Measurements from ENCODE around the gene LRSAM1. TPM values are rescaled to one million over a fixed set of nuclear protein-coding genes. Genes with fewer than 3 reads are reported as not detected.

The LRSAM1 gene
- total and polyA plus RNA-seq, 9 of the 15 experiments (the other 6 are each of a cell fraction or from before 2014, with no cell fraction given), result 0.07 to 16.2 (median 4.7) TPM

GRCh38 chr9:127450830-127451607, at the start of gene LRSAM1, which contains the start of gene RPL12 (continued):
- no peak for TF ChIP-seq E2F5 (CRISPR knock-in tag; IDR thresholded peaks at IDR 0.05)
- TF ChIP-seq FOXM1 (IDR thresholded peaks at IDR 0.05; ENCODE audit: low read depth), result no peak
- peak; percentile 96 for TF ChIP-seq FOXM1 (CRISPR knock-in tag; IDR thresholded peaks at IDR 0.05; ENCODE audit: low read depth)
- peak; percentile 100 for TF ChIP-seq POLR2A (conservative IDR thresholded peaks at IDR 0.05)
- TF ChIP-seq MAX (CRISPR knock-in tag; IDR thresholded peaks at IDR 0.05), result peak; percentile 75
- TF ChIP-seq GATA2 (CRISPR knock-in tag; IDR thresholded peaks at IDR 0.05), result no peak
- TF ChIP-seq RBM22 (IDR thresholded peaks at IDR 0.05; ENCODE audit: low read depth, low read length, poor library complexity, severe bottlenecking), result peak; percentile 99
- TF ChIP-seq FOXK1 (CRISPR knock-in tag; IDR thresholded peaks at IDR 0.05; ENCODE audit: borderline replicate concordance), result 0 out of 2 replicates have a peak, but pooled peaks have one; percentile 31
- TF ChIP-seq NRF1 (conservative IDR thresholded peaks at IDR 0.05 in 1 of 2, IDR thresholded peaks at IDR 0.05 in 1 of 2), result 0 out of 4 replicates have a peak, but pooled peaks of 1 of the 2 experiments have one; percentile 13
- peak; percentile 65 for TF ChIP-seq HMGXB4 (CRISPR knock-in tag; IDR thresholded peaks at IDR 0.05)
- no peak for TF ChIP-seq CAMTA2 (CRISPR knock-in tag; conservative IDR thresholded peaks at IDR 0.05)
- TF ChIP-seq ZKSCAN3 (CRISPR knock-in tag; IDR thresholded peaks at IDR 0.05), result no peak
- no peak for TF ChIP-seq ADNP (tag; IDR thresholded peaks at IDR 0.05)
- no peak for TF ChIP-seq CCAR2 (IDR thresholded peaks at IDR 0.05; ENCODE audit: low read depth, low read length)
- TF ChIP-seq ESRRA (IDR thresholded peaks at IDR 0.05; ENCODE audit: borderline replicate concordance, low read depth), result peak; percentile 27; the same call in 1 of the 2 replicates
- TF ChIP-seq GATAD2A (IDR thresholded peaks at IDR 0.05), result peak; percentile 75; the same call in 1 of the 2 replicates
- TF ChIP-seq XRCC3 (IDR thresholded peaks at IDR 0.05), result no peak
- TF ChIP-seq BRD9 (IDR thresholded peaks at IDR 0.05; ENCODE audit: low read depth, partially characterized antibody), result peak; percentile 93
- TF ChIP-seq TEAD2 (tag; IDR thresholded peaks at IDR 0.05), result no peak
- TF ChIP-seq CBX5 (IDR thresholded peaks at IDR 0.05; ENCODE audit: borderline replicate concordance, low read depth), result no peak
- no peak for TF ChIP-seq ZNF140 (CRISPR knock-in tag; IDR thresholded peaks at IDR 0.05)
- TF ChIP-seq NCOA6 (IDR thresholded peaks at IDR 0.05), result no peak
- TF ChIP-seq U2AF2 (optimal IDR thresholded peaks at IDR 0.05; ENCODE audit: low read depth, low read length), result no peak
- 0 out of 2 replicates have a peak, but pooled peaks have one; percentile 16 for TF ChIP-seq FOSL1 (tag; conservative IDR thresholded peaks at IDR 0.05)
- TF ChIP-seq MTF1 (CRISPR knock-in tag; IDR thresholded peaks at IDR 0.05; ENCODE audit: borderline replicate concordance), result no peak
- TF ChIP-seq KDM2B (CRISPR knock-in tag; IDR thresholded peaks at IDR 0.05), result no peak

All from K562 (cell line).